Trophoblast cell (in vitro differentiated cells and primary cell): Measurements from ENCODE around the gene HYOU1.

ENCODE experiments used
- DNase-seq, 2 donors: peaks; one replicate each; pipeline ENCODE4 v3.0.0-alpha.2; 2016
- H2AFZ ChIP-seq: 2 replicates; pipeline ENCODE4 v1.6.1; 2013; ENCODE audit warnings: low read length, moderate library complexity, mild to moderate bottlenecking; ENCODE audit not compliant: insufficient read depth, poor library complexity
- H2AK5ac ChIP-seq: 2 replicates; pipeline ENCODE4 v1.6.1; 2013; ENCODE audit warnings: mild to moderate bottlenecking, low read length
- H2BK120ac ChIP-seq: 2 replicates; pipeline ENCODE4 v1.6.1; 2013; ENCODE audit warnings: low read length, mild to moderate bottlenecking, moderate library complexity; ENCODE audit not compliant: insufficient read depth, poor library complexity
- H2BK12ac ChIP-seq: 2 replicates; pipeline ENCODE4 v1.6.1; 2013; ENCODE audit warnings: mild to moderate bottlenecking, low read length, moderate library complexity
- H2BK5ac ChIP-seq: 2 replicates; pipeline ENCODE4 v1.6.1; 2013; ENCODE audit warnings: low read length, low read depth, moderate library complexity, mild to moderate bottlenecking; ENCODE audit not compliant: poor library complexity
- H3K14ac ChIP-seq: 2 replicates; pipeline ENCODE4 v1.6.1; 2013; ENCODE audit warnings: mild to moderate bottlenecking, low read length
- H3K18ac ChIP-seq: 2 replicates; pipeline ENCODE4 v1.6.1; 2013; ENCODE audit warnings: mild to moderate bottlenecking, low read length
- H3K23ac ChIP-seq: 2 replicates; pipeline ENCODE4 v1.6.1; 2013; ENCODE audit warnings: low read length
- H3K27ac ChIP-seq: 2 replicates; pipeline ENCODE4 v1.5.1; 2013; ENCODE audit warnings: low read depth, mild to moderate bottlenecking, inconsistent platforms, low read length, moderate library complexity
- H3K27me3 ChIP-seq: 2 replicates; pipeline ENCODE4 v1.6.1; 2013; ENCODE audit warnings: inconsistent platforms, mild to moderate bottlenecking, low read length, moderate library complexity; ENCODE audit not compliant: insufficient read depth
- H3K36me3 ChIP-seq, 2 experiments: 1 replicate in 1 of 2; 2 replicates in 1 of 2; pipeline ENCODE4 v1.6.1; 2013; ENCODE audit warnings: low read length in 2 of 2, mild to moderate bottlenecking in 2 of 2, moderate library complexity in 1 of 2; ENCODE audit not compliant: insufficient read depth in 2 of 2, control insufficient read depth in 1 of 2
- H3K4ac ChIP-seq: 2 replicates; pipeline ENCODE4 v1.6.1; 2013; ENCODE audit warnings: low read depth, mild to moderate bottlenecking, low read length, moderate library complexity
- H3K4me1 ChIP-seq, 2 experiments: 1 replicate in 1 of 2; 2 replicates in 1 of 2; pipeline ENCODE4 v1.6.1; 2013; ENCODE audit warnings: low read length in 2 of 2, mild to moderate bottlenecking in 2 of 2, moderate library complexity in 1 of 2; ENCODE audit not compliant: insufficient read depth in 2 of 2, control insufficient read depth in 1 of 2
- H3K4me2 ChIP-seq: 2 replicates; pipeline ENCODE4 v1.6.1; 2013; ENCODE audit warnings: inconsistent platforms, mild to moderate bottlenecking, low read length, moderate library complexity
- H3K4me3 ChIP-seq: 2 replicates; pipeline ENCODE4 v1.5.1; 2013; ENCODE audit warnings: mild to moderate bottlenecking, low read depth, low read length, inconsistent platforms
- H3K79me1 ChIP-seq: one replicate; pipeline ENCODE4 v1.6.1; 2013; ENCODE audit warnings: low read length
- H3K79me2 ChIP-seq: 2 replicates; pipeline ENCODE4 v1.6.1; 2013; ENCODE audit warnings: low read length, mild to moderate bottlenecking; ENCODE audit not compliant: control insufficient read depth, insufficient read depth, poor library complexity
- H3K9ac ChIP-seq: 2 replicates; pipeline ENCODE4 v1.6.1; 2013; ENCODE audit warnings: mild to moderate bottlenecking, low read length
- H3K9me3 ChIP-seq: 2 replicates; pipeline ENCODE4 v1.6.1; 2013; ENCODE audit warnings: low read depth, mild to moderate bottlenecking, control low read depth, inconsistent platforms, low read length; ENCODE audit not compliant: insufficient read depth
- H4K12ac ChIP-seq: 2 replicates; pipeline ENCODE4 v1.6.1; 2013; ENCODE audit warnings: low read depth, mild to moderate bottlenecking, low read length, moderate library complexity
- H4K8ac ChIP-seq: 2 replicates; pipeline ENCODE4 v1.6.1; 2013; ENCODE audit warnings: low read depth, mild to moderate bottlenecking, low read length, moderate library complexity
- H4K91ac ChIP-seq: one replicate; pipeline ENCODE4 v1.6.1; 2013; ENCODE audit warnings: low read depth, mild to moderate bottlenecking, low read length, moderate library complexity
- WGBS: extraction: QIAGEN DNeasy Blood & Tissue Kit; methylation state at CpG from one replicate; pipeline ENCODE4 v1.1.7; 2013; ENCODE audit warnings: missing lambda C conversion rate; ENCODE audit not compliant: insufficient read length, insufficient coverage; ENCODE audit errors: extremely low coverage; 5-methylcytosine and 5-hydroxymethylcytosine counted together

HYOU1 gene

DNA sequence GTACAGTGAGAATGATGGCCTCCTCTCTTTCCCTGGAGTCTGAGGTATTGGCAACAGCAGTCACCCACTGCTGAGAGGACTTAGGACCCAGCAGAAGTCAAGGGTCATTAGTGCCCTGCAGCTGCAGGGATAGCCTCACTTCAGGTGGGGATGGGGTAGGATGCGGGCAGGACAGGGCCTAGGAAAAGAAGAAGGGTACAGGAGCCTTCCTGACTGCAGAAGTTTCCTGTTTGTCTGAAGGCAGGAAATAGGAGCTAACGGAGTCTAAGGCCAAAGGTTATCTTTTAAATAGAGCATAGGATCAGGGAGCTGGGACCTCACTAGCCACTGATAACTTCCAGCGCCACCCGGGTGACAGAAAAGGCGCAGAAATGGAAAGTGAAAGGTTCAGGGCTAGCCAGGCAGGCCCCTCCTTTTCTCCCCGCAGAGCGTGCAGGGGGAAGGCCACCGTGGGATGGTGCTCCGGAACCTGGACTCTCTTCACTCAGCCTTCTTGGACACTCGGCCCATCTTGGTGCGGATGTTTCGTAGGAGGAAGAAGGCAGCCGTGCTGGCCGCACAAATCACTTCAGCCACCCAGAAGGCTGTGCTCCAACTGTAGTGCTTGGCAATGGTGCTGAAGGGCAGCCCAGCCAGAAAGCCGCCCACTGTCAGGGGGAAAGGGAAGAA, 32.4 kb downstream of the HYOU1 start:
- H3K9ac ChIP-seq = no peak overlapping the region
- no peak overlapping the region for H2AK5ac ChIP-seq
- H4K8ac ChIP-seq = no peak overlapping the region
- H3K27ac ChIP-seq = peak overlapping the region; percentile 60
- H2BK120ac ChIP-seq = no peak overlapping the region
- no peak overlapping the region for H4K12ac ChIP-seq
- H4K91ac ChIP-seq = no peak overlapping the region
- H3K4me2 ChIP-seq = no peak overlapping the region
- H3K27me3 ChIP-seq = no peaks in the 10 kb centered on the region
- peak in 1 of 2 donors; percentile 42 for DNase-seq
- H3K79me2 ChIP-seq = peaks cover 2% of the 10 kb centered on the region
- no peak overlapping the region for H3K4ac ChIP-seq
- H3K23ac ChIP-seq = no peak overlapping the region
- no peak overlapping the region for H2BK5ac ChIP-seq
- no peak overlapping the region for H3K14ac ChIP-seq
- H3K9me3 ChIP-seq = peaks cover 2% of the 10 kb centered on the region
- no peak overlapping the region for H3K18ac ChIP-seq
- H2AFZ ChIP-seq = no peak overlapping the region
- peaks cover 34 to 47% of the 10 kb centered on the region in 2 experiments for H3K36me3 ChIP-seq
- peaks cover 30 to 43% of the 10 kb centered on the region in 2 experiments for H3K4me1 ChIP-seq
- no peak overlapping the region for H2BK12ac ChIP-seq
- no CpG with 5 or more reads among the region's 15 CpGs for WGBS
- H3K79me1 ChIP-seq = peaks cover 1% of the 10 kb centered on the region
- H3K4me3 ChIP-seq = peak overlapping the region; percentile 11

DNA sequence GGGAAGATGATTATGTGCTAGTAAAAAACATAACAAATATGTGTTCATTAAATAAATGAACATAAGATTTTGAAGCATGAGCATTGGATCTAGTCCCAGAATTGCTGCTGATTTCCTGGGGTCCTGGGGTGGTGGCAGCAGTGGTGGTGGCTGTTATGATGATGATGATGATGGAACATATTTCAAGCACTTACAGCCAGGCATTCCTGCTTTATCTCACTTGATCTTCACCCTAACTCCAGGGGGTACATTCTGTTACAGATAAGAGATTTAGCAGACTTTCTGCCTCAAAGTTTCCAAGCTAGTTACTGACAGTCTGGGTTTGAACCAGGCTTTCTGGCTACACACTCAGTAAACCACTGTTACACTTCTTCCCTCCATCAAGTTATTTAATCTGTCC, 33.3 kb downstream of the HYOU1 start:
- H3K27me3 ChIP-seq = no peaks in the 10 kb centered on the region
- H3K9ac ChIP-seq = no peak overlapping the region
- peaks cover 34 to 46% of the 10 kb centered on the region in 2 experiments for H3K36me3 ChIP-seq
- no peak overlapping the region for H2AFZ ChIP-seq
- peaks cover 2% of the 10 kb centered on the region for H3K9me3 ChIP-seq
- H4K8ac ChIP-seq = no peak overlapping the region
- peak overlapping the region; percentile 15 for H3K27ac ChIP-seq
- H2BK5ac ChIP-seq = no peak overlapping the region
- H3K23ac ChIP-seq = no peak overlapping the region
- H3K4me1 ChIP-seq = peaks cover 22 to 37% of the 10 kb centered on the region in 2 experiments
- H4K91ac ChIP-seq = no peak overlapping the region
- peaks cover 2% of the 10 kb centered on the region for H3K79me1 ChIP-seq
- H3K4me3 ChIP-seq = no peak overlapping the region
- H2BK12ac ChIP-seq = no peak overlapping the region
- H3K14ac ChIP-seq = no peak overlapping the region
- no peak overlapping the region for H3K18ac ChIP-seq
- no peak overlapping the region for H2AK5ac ChIP-seq
- H4K12ac ChIP-seq = no peak overlapping the region
- no peak overlapping the region for H2BK120ac ChIP-seq
- no peak for DNase-seq
- H3K4me2 ChIP-seq = no peak overlapping the region
- H3K79me2 ChIP-seq = peaks cover under 1% of the 10 kb centered on the region
- no peak overlapping the region for H3K4ac ChIP-seq

DNA sequence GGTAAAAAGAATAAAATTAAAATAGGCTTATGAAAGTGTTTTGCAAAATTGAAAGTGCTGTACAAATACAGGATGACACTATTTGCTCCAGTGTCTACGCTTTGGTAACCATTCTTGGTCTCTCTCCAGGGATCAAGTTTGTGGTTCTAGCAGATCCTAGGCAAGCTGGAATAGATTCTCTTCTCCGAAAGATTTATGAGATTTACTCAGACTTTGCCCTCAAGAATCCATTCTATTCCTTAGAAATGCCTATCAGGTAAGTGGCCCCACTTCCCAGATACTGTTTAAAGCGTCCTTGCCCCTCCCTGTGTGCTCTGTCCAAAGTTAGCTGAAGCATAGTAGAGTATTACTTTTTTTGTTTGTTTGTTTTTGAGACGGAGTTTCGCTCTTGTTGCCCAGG, 35.4 kb downstream of the HYOU1 start:
- H2BK120ac ChIP-seq = no peak overlapping the region
- H3K27me3 ChIP-seq = no peaks in the 10 kb centered on the region
- H3K18ac ChIP-seq = no peak overlapping the region
- peaks cover 18 to 29% of the 10 kb centered on the region in 2 experiments for H3K4me1 ChIP-seq
- DNase-seq = no peak
- H2AK5ac ChIP-seq = no peak overlapping the region
- no CpG with 5 or more reads among the region's 5 CpGs for WGBS
- no peak overlapping the region for H3K9ac ChIP-seq
- H2AFZ ChIP-seq = no peak overlapping the region
- no peak overlapping the region for H3K27ac ChIP-seq
- peaks cover 27 to 30% of the 10 kb centered on the region in 2 experiments for H3K36me3 ChIP-seq
- H3K4me3 ChIP-seq = no peak overlapping the region
- peaks cover 11% of the 10 kb centered on the region for H3K79me2 ChIP-seq
- no peak overlapping the region for H4K8ac ChIP-seq
- no peak overlapping the region for H2BK5ac ChIP-seq
- H4K91ac ChIP-seq = no peak overlapping the region
- H3K4me2 ChIP-seq = no peak overlapping the region
- H4K12ac ChIP-seq = no peak overlapping the region
- H3K4ac ChIP-seq = no peak overlapping the region
- no peak overlapping the region for H3K14ac ChIP-seq
- H3K9me3 ChIP-seq = no peaks in the 10 kb centered on the region
- peaks cover 9% of the 10 kb centered on the region for H3K79me1 ChIP-seq
- no peak overlapping the region for H3K23ac ChIP-seq
- no peak overlapping the region for H2BK12ac ChIP-seq

DNA sequence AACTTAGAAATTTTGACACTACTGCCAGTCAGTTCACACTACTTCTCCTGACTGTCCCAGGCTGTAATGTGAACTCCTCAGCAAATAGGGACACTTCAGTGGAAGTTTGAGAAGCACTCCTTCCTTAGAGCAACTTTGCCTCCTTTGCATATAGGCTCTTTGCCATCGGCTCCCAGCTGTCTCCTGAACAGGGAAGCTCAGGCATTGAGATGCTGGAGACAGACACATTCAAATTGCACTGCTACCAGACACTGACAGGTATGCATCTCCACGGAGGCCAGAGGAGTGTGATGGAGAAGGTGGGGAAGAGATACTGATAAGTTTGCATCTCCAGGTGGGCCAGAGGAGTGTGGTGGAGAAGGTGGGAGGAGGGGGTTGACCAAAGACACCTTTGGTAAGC, 37.0 kb downstream of the HYOU1 start:
- H3K4me2 ChIP-seq = no peak overlapping the region
- WGBS = no CpG with 5 or more reads among the region's 2 CpGs
- no peaks in the 10 kb centered on the region for H3K27me3 ChIP-seq

More for the DNA sequence above, 37.0 kb downstream of the HYOU1 start:
- peaks cover 28 to 33% of the 10 kb centered on the region in 2 experiments for H3K36me3 ChIP-seq
- H3K18ac ChIP-seq = no peak overlapping the region
- no peak overlapping the region for H2BK120ac ChIP-seq
- no peak for DNase-seq
- no peak overlapping the region for H3K14ac ChIP-seq
- H3K23ac ChIP-seq = no peak overlapping the region
- H3K4me1 ChIP-seq = peaks cover 4 to 14% of the 10 kb centered on the region in 2 experiments
- H2BK12ac ChIP-seq = no peak overlapping the region
- H3K79me1 ChIP-seq = peaks cover 8% of the 10 kb centered on the region
- H3K4ac ChIP-seq = no peak overlapping the region
- peaks cover 11% of the 10 kb centered on the region for H3K79me2 ChIP-seq
- H4K91ac ChIP-seq = no peak overlapping the region
- H3K9me3 ChIP-seq = peaks cover 2% of the 10 kb centered on the region
- H3K4me3 ChIP-seq = no peak overlapping the region
- H2BK5ac ChIP-seq = no peak overlapping the region
- H4K12ac ChIP-seq = no peak overlapping the region
- H2AFZ ChIP-seq = no peak overlapping the region
- H3K9ac ChIP-seq = no peak overlapping the region
- no peak overlapping the region for H3K27ac ChIP-seq
- H4K8ac ChIP-seq = no peak overlapping the region
- no peak overlapping the region for H2AK5ac ChIP-seq
